Limb (tissue), 2 donors: ENCODE data around the gene VAPB.
"Not testable (repeated sequence)": the region's sequence is repeated elsewhere in the genome, so short reads cannot be mapped to it uniquely, and the experiment has no call there.

Source experiments
- DNase-seq, 2 donors: peaks; one replicate each; pipeline ENCODE4 v3.0.0-alpha.2; 2016; ENCODE audit errors: extremely low spot score in 2 of 2

The VAPB gene

DNA sequence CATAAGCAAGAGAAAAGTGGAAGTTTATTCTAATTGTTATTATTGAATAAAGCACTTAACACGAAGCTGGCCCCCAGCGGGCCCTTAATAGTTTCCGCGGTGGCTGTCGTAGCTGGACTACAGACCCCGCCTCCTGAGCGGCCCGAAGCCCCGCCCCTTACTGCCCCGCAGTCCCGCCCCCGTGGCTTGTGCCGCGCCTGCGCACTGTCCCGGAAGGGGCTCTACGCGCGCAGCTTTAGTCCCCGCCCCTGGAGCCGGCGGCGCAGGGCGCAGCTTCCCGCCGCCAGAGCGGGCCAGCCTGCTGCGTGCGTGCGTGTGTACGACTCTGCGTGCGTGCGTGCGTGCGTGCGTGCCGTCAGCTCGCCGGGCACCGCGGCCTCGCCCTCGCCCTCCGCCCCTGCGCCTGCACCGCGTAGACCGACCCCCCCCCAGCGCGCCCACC is at the start of gene VAPB:
Gene VAPB, plus strand, starts transcription at position 348 of the 442 bp plus-strand sequence. CDS start 231 bp downstream, outside the sequence.
- DNase-seq, result peak; percentile 96 to 98

DNA sequence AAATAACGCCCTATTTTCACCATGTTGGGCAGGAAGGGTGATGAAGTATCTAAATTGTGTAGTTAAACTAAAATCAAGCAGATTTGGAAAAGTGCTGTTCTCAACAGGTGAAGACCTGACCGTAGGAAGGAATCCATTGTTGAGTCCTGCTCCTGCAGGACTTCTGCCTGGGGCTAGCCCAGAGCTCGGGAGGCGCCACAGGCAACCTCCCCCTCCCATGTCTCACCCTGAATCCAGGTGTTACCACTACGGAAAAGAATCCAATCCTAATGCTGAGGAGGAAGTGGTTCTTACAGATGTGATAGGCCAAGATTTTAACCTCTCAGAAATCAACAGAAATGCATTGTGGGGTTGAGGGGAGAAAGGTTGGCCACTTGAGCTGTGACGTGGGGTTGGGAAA is 49.3 kb upstream of the VAPB start:
- no peak for DNase-seq

- no peak for DNase-seq
Measured at GRCh38 chr20:58340151-58340550, 48.9 kb upstream of the VAPB start.

- no peak for DNase-seq
Measured at GRCh38 chr20:58340853-58341252, 48.2 kb upstream of the VAPB start.

DNA sequence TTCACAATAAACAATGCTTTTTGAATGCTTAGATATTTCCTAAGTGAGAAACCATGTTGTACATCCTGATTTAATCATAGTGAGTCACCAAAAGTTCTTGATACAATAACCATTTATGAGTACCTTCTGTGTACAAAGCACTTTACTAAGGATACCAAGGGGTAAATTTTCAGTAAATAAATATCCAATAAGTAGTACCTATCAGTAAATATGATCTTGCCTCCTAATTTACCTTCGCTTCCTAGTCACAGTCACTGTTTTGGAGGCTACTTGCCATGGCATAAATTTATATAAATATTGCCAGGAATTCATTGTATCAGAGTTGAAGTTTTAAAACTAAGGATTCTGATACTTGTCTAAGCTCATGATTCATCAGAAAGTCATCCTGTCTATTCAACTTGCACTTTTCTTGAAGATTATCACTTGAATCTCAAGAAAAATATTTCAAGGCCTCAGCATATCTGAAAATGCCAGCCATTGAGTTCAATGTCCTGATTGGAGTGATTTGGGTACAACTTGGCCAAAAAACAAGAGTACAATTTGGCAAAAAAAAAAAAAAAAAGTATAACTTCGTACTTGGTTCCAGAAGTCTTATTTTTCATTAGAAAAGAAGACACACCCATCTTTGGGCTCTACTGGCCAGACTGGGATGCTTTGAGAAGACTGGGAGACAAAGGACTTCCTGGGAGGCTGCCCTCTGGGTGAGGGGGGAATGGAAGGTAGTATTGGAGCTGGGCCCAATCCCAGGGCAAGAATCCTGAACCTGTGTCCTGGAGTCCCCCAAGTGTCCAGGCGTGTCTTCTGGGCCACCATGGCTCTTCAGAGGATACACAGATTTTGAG is 46.7 kb upstream of the VAPB start:
- DNase-seq, result no peak

GRCh38 chr20:58344741-58345140 is 44.3 kb upstream of the VAPB start:
- no peak for DNase-seq

- DNase-seq, result no peak
Measured at GRCh38 chr20:58349570-58349969, 39.5 kb upstream of the VAPB start.

- DNase-seq, result no peak
Measured at GRCh38 chr20:58352468-58352867, 36.6 kb upstream of the VAPB start.

GRCh38 chr20:58359441-58359840 is 29.6 kb upstream of the VAPB start:
- DNase-seq, result peak in 1 of 2 donors; percentile 31

- no peak for DNase-seq
Measured at GRCh38 chr20:58360936-58361335, 28.1 kb upstream of the VAPB start.

GRCh38 chr20:58361481-58362205 is 27.4 kb upstream of the VAPB start:
- DNase-seq, result peak in 1 of 2 donors; percentile 41

- no peak for DNase-seq
Measured at GRCh38 chr20:58362206-58362516, 26.9 kb upstream of the VAPB start.

- DNase-seq, result no peak
Measured at GRCh38 chr20:58362970-58363369, 26.1 kb upstream of the VAPB start.

GRCh38 chr20:58366866-58367265 is 22.2 kb upstream of the VAPB start:
- no peak for DNase-seq

DNA sequence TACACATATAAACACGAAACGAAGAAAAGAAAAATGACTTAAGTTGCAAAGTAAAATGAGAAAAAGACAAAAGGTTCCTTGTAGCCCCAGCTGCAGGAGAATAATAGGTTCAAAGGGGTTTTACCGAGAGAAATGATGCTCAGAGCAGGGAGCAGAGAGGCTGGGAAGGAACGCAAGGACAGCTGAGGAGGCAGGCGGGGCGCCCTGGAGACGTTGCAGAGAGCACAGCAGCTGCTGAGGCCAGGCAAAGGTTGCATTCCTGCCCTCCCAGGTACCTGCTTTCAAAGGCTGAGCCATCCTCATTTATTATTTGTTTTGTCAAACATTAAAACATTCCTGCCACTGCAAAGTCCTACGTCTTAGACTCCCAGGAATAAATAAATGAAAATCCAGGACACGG is 16.2 kb upstream of the VAPB start:
- DNase-seq, result no peak

- DNase-seq, result not testable (repeated sequence)
Measured at GRCh38 chr20:58373296-58373695, 15.7 kb upstream of the VAPB start.

DNA sequence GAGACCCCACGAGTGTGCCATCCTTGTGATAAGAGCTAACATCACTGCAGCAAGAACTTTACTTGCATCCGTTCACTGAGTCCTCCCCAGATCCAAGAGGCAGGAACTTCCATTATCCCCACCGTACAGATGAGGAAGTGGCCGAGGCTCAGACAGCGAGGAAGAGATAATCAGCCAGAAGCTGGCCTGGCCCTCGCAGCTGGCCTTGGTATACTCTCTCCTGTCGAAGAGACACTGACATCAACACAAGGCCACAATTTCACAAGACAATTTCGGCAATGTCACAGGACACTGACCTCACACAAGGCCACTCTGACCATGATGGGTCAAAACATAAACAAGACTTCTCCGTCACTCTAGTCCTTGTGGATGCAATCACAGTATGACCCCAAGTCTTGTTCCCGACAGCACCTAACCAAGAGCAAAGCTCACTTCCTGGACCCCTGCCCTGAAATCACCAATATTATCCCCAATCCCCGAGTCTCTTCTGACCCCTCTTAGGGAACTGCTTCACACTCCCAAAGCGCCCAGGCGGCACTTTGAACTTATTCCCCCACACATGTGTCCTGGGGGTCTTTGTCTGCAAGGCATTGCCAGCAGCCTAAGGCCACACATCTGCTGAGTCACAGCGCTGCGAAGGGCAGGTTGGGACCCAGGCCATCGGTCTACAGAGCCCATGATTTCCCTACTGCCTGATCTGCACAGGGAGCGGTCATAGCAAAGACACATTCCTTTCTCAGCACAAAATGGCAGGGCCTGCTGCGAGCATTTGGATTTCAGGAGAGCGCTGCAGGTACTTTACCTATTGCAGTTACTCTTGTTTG is 14.8 kb upstream of the VAPB start:
- no peak for DNase-seq

GRCh38 chr20:58374906-58375758 is 13.9 kb upstream of the VAPB start:
- peak; percentile 55 to 58 for DNase-seq

DNA sequence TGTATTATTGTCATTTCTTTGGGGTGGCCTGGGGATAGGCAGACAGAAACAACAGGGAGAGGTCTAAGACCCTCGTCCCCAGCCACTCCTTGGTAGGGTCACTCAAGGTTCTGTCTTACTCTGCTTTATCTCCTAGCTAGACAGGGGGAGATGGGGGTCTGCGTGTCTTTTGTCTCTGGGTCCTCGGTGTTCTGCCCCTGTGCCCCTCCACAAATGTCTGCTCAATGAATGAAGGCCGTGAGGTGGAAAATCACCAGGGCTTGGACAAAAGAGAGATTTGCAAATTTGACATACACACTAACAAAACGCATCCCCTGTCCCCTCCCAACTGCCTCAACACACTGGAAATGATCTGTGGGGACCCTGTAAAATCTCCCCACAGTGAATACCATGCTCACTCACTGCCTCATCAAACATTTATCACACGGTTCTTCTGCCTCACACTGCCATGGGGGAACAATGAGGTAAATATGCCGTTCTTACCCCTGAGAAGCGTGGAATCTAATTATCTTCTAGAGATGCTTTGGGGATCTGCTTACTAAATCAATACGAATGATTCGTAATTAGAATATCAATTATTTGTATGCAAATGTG is 13.2 kb upstream of the VAPB start:
- no peak for DNase-seq

- DNase-seq, result no peak
Measured at GRCh38 chr20:58377017-58377416, 12.0 kb upstream of the VAPB start.
